ENCODE data around the gene SACM1L.

GRCh38 chr3:45681221-45681620 is 8.0 kb upstream of the SACM1L start:
- no peak for TF ChIP-seq CTCF (conservative IDR thresholded peaks at IDR 0.05; ENCODE audit: low read depth, low read length)
- TF ChIP-seq MAFK (IDR thresholded peaks at IDR 0.05; ENCODE audit: low read depth, low read length): no peak

All from IMR-90 (cell line).